TTC549 (cell line): Measurements from ENCODE around the gene PLEKHA4.
A peak's percentile ranks its signal among the peaks of the same experiment; 100 is the strongest.
"Not testable (repeated sequence)": the region's sequence is repeated elsewhere in the genome, so short reads cannot be mapped to it uniquely, and the experiment has no call there.

Experiments used
- FAIRE-seq: peaks from 2 replicates; lab custom pipeline; 2012; peaks lifted over from hg19 to GRCh38; lab: Jason Lieb, UNC

PLEKHA4 gene

GRCh38 chr19:48868114-48868886 is at the start of gene PLEKHA4:
TSS of gene PLEKHA4 (minus strand) at chr19:48868617. CDS start at chr19:48867620, 997 bp downstream.
- no peak for FAIRE-seq

- no peak for FAIRE-seq
Measured at GRCh38 chr19:48918071-48918470, 49.7 kb upstream of the PLEKHA4 start.

GRCh38 chr19:48915757-48916156 is 47.3 kb upstream of the PLEKHA4 start:
- FAIRE-seq = no peak

GRCh38 chr19:48914181-48914580 is 45.8 kb upstream of the PLEKHA4 start:
- no peak for FAIRE-seq

- FAIRE-seq = peak; percentile 5
Measured at GRCh38 chr19:48913114-48913889, 44.9 kb upstream of the PLEKHA4 start.

GRCh38 chr19:48910803-48911202 is 42.4 kb upstream of the PLEKHA4 start:
- FAIRE-seq = no peak

- FAIRE-seq = not testable (repeated sequence)
Measured at GRCh38 chr19:48909424-48910077, 41.1 kb upstream of the PLEKHA4 start.

GRCh38 chr19:48907671-48908070 is 39.3 kb upstream of the PLEKHA4 start:
- FAIRE-seq = no peak

- FAIRE-seq = no peak
Measured at GRCh38 chr19:48906324-48906723, 37.9 kb upstream of the PLEKHA4 start.

GRCh38 chr19:48905664-48906063 is 37.2 kb upstream of the PLEKHA4 start:
- FAIRE-seq = no peak

GRCh38 chr19:48903788-48904187 is 35.4 kb upstream of the PLEKHA4 start:
- not testable (repeated sequence) for FAIRE-seq

- not testable (repeated sequence) for FAIRE-seq
Measured at GRCh38 chr19:48902291-48902690, 33.9 kb upstream of the PLEKHA4 start.

GRCh38 chr19:48900477-48901406 is 32.3 kb upstream of the PLEKHA4 start:
- FAIRE-seq = peak; percentile 65

- FAIRE-seq = peak; percentile 98
Measured at GRCh38 chr19:48899781-48900476, 31.5 kb upstream of the PLEKHA4 start, which contains the start of gene NUCB1. TSS of gene NUCB1 (plus strand) at chr19:48900312. CDS start at chr19:48900797, 485 bp downstream.

GRCh38 chr19:48899386-48899749 is 31.0 kb upstream of the PLEKHA4 start:
- FAIRE-seq = not testable (repeated sequence)

GRCh38 chr19:48897181-48897580 is 28.8 kb upstream of the PLEKHA4 start:
- no peak for FAIRE-seq

- no peak for FAIRE-seq
Measured at GRCh38 chr19:48896191-48896720, 27.8 kb upstream of the PLEKHA4 start.

- FAIRE-seq = no peak
Measured at GRCh38 chr19:48895226-48895625, 26.8 kb upstream of the PLEKHA4 start.

GRCh38 chr19:48890551-48890950 is 22.1 kb upstream of the PLEKHA4 start:
- no peak for FAIRE-seq

- FAIRE-seq = not testable (repeated sequence)
Measured at GRCh38 chr19:48889496-48889895, 21.1 kb upstream of the PLEKHA4 start.
